Gastrocnemius medialis (tissue), 4 donors: ENCODE results near the gene VPS35L.
"Not testable (repeated sequence)": the region's sequence is repeated elsewhere in the genome, so short reads cannot be mapped to it uniquely, and the experiment has no call there.

Experiments
- POLR2A ChIP-seq, 2 donors: fragments of 450-650 bp; IDR thresholded peaks; one replicate each; pipeline ENCODE4 v1.6.1; 2017; ENCODE audit warnings: antibody characterized with exemption in 2 of 2, mild to moderate bottlenecking in 2 of 2, moderate library complexity in 2 of 2
- TF ChIP-seq, protein P1 (sequence below), 5 experiments: fragments of 450-650 bp in 3 of 5; fragments of 200-600 bp in 2 of 5; sonication (generic) in 2 of 5; IDR thresholded peaks in 4 of 5; conservative IDR thresholded peaks in 1 of 5; 1 replicate in 4 of 5; 2 replicates in 1 of 5; pipeline ENCODE4 v1.5.1; 2016 to 2019; ENCODE audit warnings: antibody characterized with exemption in 5 of 5, mild to moderate bottlenecking in 3 of 5, moderate library complexity in 3 of 5

DNA sequence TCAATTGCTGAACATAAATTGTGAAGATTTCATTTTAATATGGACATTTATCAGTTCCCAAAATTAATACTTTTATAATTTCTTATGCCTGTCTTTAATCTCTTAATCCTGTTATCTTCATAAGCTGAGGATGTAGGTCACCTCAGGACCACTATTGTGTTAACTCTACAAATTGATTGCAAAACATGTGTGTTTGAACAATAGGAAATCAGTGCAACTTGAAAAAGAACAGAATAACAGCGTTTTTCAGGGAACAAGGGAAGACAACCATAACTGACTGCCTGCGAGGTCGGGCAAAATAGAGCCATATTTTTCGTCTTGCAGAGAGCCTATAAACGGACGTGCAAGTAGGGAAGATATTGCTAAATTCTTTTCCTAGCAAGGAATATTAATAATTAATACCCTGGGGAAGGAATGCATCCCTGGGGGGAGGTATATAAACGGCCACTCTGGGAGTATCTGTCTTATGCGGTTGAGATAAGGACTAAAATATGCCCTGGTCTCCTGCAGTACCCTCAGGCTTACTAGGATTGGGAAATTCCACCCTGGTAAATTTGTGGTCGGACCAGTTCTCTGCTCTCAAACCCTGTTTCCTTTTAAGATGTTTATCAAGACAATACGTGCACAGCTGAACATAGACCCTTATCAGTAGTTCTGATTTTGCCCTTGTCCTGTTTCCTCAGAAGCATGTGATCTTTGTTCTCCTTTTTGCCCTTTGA, 12.1 kb upstream of the VPS35L start:
- TF ChIP-seq, protein P1, sequence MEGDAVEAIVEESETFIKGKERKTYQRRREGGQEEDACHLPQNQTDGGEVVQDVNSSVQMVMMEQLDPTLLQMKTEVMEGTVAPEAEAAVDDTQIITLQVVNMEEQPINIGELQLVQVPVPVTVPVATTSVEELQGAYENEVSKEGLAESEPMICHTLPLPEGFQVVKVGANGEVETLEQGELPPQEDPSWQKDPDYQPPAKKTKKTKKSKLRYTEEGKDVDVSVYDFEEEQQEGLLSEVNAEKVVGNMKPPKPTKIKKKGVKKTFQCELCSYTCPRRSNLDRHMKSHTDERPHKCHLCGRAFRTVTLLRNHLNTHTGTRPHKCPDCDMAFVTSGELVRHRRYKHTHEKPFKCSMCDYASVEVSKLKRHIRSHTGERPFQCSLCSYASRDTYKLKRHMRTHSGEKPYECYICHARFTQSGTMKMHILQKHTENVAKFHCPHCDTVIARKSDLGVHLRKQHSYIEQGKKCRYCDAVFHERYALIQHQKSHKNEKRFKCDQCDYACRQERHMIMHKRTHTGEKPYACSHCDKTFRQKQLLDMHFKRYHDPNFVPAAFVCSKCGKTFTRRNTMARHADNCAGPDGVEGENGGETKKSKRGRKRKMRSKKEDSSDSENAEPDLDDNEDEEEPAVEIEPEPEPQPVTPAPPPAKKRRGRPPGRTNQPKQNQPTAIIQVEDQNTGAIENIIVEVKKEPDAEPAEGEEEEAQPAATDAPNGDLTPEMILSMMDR (IDR thresholded peaks at IDR 0.05 in 4 of 5, conservative IDR thresholded peaks at IDR 0.05 in 1 of 5) = not testable (repeated sequence)
- TF ChIP-seq POLR2A (IDR thresholded peaks at IDR 0.05) = not testable (repeated sequence)
